ENCODE data around the gene YY1. TPM values are rescaled to one million over a fixed set of nuclear protein-coding genes. Genes with fewer than 3 reads are reported as not detected.

Gene YY1
- total RNA-seq, 1 donor from 2014 or later, result 87.5 TPM

DNA sequence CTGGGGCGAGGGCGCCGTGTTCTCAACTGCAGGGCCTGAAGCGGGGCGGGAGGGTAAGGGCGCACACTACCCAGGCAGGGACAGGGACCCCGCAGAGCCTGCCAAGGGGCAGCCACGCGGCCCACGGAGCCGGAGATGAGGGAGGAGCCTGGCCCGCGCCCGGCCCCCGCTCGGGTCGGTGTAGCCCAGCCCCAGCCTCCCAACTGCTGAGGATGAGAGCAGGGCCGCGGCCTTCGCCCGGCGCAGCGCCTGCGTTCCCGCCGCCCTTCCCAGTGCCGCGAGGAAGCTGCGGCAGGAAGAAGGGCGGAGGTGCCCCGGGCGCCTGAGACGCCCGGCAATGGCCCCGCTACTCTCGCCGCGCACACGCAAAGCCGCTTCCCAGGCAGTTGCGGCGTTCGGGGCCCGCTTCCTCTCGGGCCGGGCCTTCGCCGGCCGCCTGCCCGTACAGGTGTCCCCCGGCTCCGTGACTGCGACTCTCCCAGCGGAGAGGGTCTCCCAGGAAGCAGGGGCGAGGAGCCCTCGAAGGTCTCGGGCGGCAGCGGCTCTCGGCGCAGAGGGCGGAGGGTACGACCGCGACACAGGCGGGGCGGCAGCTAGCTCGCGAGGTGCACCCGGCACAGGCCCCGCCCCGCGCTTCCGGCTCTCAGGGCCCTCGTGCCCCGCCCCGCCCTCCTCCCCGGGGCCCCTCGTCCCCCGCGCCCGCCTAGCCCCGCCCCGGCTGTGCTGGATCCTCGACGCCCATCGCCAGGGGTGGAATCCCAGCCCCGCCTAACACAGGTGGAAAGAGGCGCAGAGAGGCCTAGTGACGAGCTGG lies 24.8 kb upstream of the YY1 start:
- peak overlapping the region; percentile 64 for H3K4me3 ChIP-seq (ENCODE audit: insufficient read depth, low read depth, low read length)
- peak overlapping the region; percentile 97 for H3K4me2 ChIP-seq (ENCODE audit: low read length)
- no peak for TF ChIP-seq EZH2 (IDR thresholded peaks at IDR 0.05; ENCODE audit: insufficient read depth, low read length)
- TF ChIP-seq, protein P1, sequence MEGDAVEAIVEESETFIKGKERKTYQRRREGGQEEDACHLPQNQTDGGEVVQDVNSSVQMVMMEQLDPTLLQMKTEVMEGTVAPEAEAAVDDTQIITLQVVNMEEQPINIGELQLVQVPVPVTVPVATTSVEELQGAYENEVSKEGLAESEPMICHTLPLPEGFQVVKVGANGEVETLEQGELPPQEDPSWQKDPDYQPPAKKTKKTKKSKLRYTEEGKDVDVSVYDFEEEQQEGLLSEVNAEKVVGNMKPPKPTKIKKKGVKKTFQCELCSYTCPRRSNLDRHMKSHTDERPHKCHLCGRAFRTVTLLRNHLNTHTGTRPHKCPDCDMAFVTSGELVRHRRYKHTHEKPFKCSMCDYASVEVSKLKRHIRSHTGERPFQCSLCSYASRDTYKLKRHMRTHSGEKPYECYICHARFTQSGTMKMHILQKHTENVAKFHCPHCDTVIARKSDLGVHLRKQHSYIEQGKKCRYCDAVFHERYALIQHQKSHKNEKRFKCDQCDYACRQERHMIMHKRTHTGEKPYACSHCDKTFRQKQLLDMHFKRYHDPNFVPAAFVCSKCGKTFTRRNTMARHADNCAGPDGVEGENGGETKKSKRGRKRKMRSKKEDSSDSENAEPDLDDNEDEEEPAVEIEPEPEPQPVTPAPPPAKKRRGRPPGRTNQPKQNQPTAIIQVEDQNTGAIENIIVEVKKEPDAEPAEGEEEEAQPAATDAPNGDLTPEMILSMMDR (IDR thresholded peaks at IDR 0.05; ENCODE audit: insufficient read depth, low read depth, low read length), result no peak
- no peaks in the 10 kb centered on the region for H3K9me3 Mint-ChIP-seq (ENCODE audit: unreplicated experiment)
- peak overlapping the region; percentile 90 for H3K9ac ChIP-seq (ENCODE audit: low read length)
- no peaks in the 10 kb centered on the region for H3K27me3 ChIP-seq (ENCODE audit: insufficient read depth, low read length)
- H3K79me2 ChIP-seq (ENCODE audit: insufficient read depth, low read length), result no peaks in the 10 kb centered on the region
- H3K27me3 Mint-ChIP-seq (ENCODE audit: low read depth, unreplicated experiment), result no peaks in the 10 kb centered on the region
- H3K4me1 Mint-ChIP-seq (ENCODE audit: low read depth, unreplicated experiment), result no peaks in the 10 kb centered on the region
- no peak overlapping the region for H3K27ac Mint-ChIP-seq (ENCODE audit: unreplicated experiment)
- H3K36me3 ChIP-seq (ENCODE audit: insufficient read depth, low read length), result no peaks in the 10 kb centered on the region
- peak overlapping the region; percentile 49 for H3K27ac ChIP-seq (ENCODE audit: low read depth, low read length)
- DNase-seq (ENCODE audit: low read depth) (no peak), FAIRE-seq (no peak)
- H3K4me3 Mint-ChIP-seq (ENCODE audit: unreplicated experiment), result peak overlapping the region; percentile 78
- H4K20me1 ChIP-seq (ENCODE audit: insufficient read depth, low read length), result no peaks in the 10 kb centered on the region
- H2AFZ ChIP-seq (ENCODE audit: low read depth, low read length), result peak overlapping the region; percentile 97
- H3K9me3 ChIP-seq (ENCODE audit: insufficient read depth, low read depth, low read length), result no peaks in the 10 kb centered on the region
- H3K36me3 Mint-ChIP-seq (ENCODE audit: low read depth, unreplicated experiment), result peaks cover 2% of the 10 kb centered on the region
- H3K4me1 ChIP-seq (ENCODE audit: insufficient read depth, low read length), result no peaks in the 10 kb centered on the region

DNA sequence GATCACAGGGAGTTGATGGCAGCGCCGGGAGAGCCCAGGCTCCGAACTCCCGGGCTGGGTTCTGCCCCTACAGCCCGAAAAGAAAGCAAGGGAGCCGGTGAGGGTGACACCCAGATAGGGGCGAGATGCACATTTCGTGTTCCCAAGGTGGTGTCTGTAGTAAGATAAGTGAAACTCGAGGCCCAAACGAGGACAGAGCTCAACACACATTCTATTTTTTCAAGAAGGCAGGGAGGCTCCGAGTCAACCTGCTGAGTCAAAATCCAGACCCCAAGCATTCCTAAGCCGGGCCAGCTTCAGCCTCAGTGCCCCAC lies 24.2 kb upstream of the YY1 start:
- FAIRE-seq (no peak), DNase-seq (ENCODE audit: low read depth) (no peak)
- no peaks in the 10 kb centered on the region for H3K79me2 ChIP-seq (ENCODE audit: insufficient read depth, low read length)
- H3K4me1 Mint-ChIP-seq (ENCODE audit: low read depth, unreplicated experiment), result no peaks in the 10 kb centered on the region
- H3K27me3 Mint-ChIP-seq (ENCODE audit: low read depth, unreplicated experiment), result no peaks in the 10 kb centered on the region
- peak overlapping the region; percentile 97 for H3K4me2 ChIP-seq (ENCODE audit: low read length)
- H3K4me1 ChIP-seq (ENCODE audit: insufficient read depth, low read length), result no peaks in the 10 kb centered on the region
- peaks cover 2% of the 10 kb centered on the region for H3K36me3 Mint-ChIP-seq (ENCODE audit: low read depth, unreplicated experiment)
- H3K9ac ChIP-seq (ENCODE audit: low read length), result peak overlapping the region; percentile 47
- no peak overlapping the region for H3K27ac ChIP-seq (ENCODE audit: low read depth, low read length)
- H4K20me1 ChIP-seq (ENCODE audit: insufficient read depth, low read length), result no peaks in the 10 kb centered on the region
- H3K9me3 Mint-ChIP-seq (ENCODE audit: unreplicated experiment), result no peaks in the 10 kb centered on the region
- H3K27me3 ChIP-seq (ENCODE audit: insufficient read depth, low read length), result no peaks in the 10 kb centered on the region
- H2AFZ ChIP-seq (ENCODE audit: low read depth, low read length), result peak overlapping the region; percentile 65
- H3K36me3 ChIP-seq (ENCODE audit: insufficient read depth, low read length), result no peaks in the 10 kb centered on the region
- TF ChIP-seq, protein P1 (IDR thresholded peaks at IDR 0.05; ENCODE audit: insufficient read depth, low read depth, low read length), result no peak
- no peak for TF ChIP-seq EZH2 (IDR thresholded peaks at IDR 0.05; ENCODE audit: insufficient read depth, low read length)
- H3K9me3 ChIP-seq (ENCODE audit: insufficient read depth, low read depth, low read length), result no peaks in the 10 kb centered on the region
- peak overlapping the region; percentile 25 for H3K4me3 ChIP-seq (ENCODE audit: insufficient read depth, low read depth, low read length)
- H3K4me3 Mint-ChIP-seq (ENCODE audit: unreplicated experiment), result peak overlapping the region; percentile 62
- no peak overlapping the region for H3K27ac Mint-ChIP-seq (ENCODE audit: unreplicated experiment)

- H3K4me1 ChIP-seq (ENCODE audit: insufficient read depth, low read length), result no peaks in the 10 kb centered on the region
- Mint-ChIP-seq H3K4me3 (ENCODE audit: unreplicated experiment) (no peak overlapping the region), H3K36me3 (ENCODE audit: low read depth, unreplicated experiment) (peaks cover 2% of the 10 kb centered on the region), H3K4me1 (ENCODE audit: low read depth, unreplicated experiment) (no peaks in the 10 kb centered on the region), H3K9me3 (ENCODE audit: unreplicated experiment) (no peaks in the 10 kb centered on the region), H3K27me3 (ENCODE audit: low read depth, unreplicated experiment) (no peaks in the 10 kb centered on the region), H3K27ac (ENCODE audit: unreplicated experiment) (no peak overlapping the region)
- H3K9ac ChIP-seq (ENCODE audit: low read length), result no peak overlapping the region
- no peaks in the 10 kb centered on the region for H4K20me1 ChIP-seq (ENCODE audit: insufficient read depth, low read length)
- H3K9me3 ChIP-seq (ENCODE audit: insufficient read depth, low read depth, low read length), result no peaks in the 10 kb centered on the region
- no peaks in the 10 kb centered on the region for H3K79me2 ChIP-seq (ENCODE audit: insufficient read depth, low read length)
- FAIRE-seq (no peak), DNase-seq (ENCODE audit: low read depth) (no peak)
- H3K4me2 ChIP-seq (ENCODE audit: low read length), result no peak overlapping the region
- H3K36me3 ChIP-seq (ENCODE audit: insufficient read depth, low read length), result no peaks in the 10 kb centered on the region
- no peak overlapping the region for H2AFZ ChIP-seq (ENCODE audit: low read depth, low read length)
- no peaks in the 10 kb centered on the region for H3K27me3 ChIP-seq (ENCODE audit: insufficient read depth, low read length)
- no peak overlapping the region for H3K27ac ChIP-seq (ENCODE audit: low read depth, low read length)
- no peak overlapping the region for H3K4me3 ChIP-seq (ENCODE audit: insufficient read depth, low read depth, low read length)
- TF ChIP-seq, protein P1 (IDR thresholded peaks at IDR 0.05; ENCODE audit: insufficient read depth, low read depth, low read length), result no peak
- no peak for TF ChIP-seq EZH2 (IDR thresholded peaks at IDR 0.05; ENCODE audit: insufficient read depth, low read length)
These were observed 23.5 kb upstream of the YY1 start for GRCh38 chr14:100215330-100215885.

Measured in astrocyte (in vitro differentiated cells and primary cell).